Heart left ventricle (tissue), 16 donors: ENCODE results near the gene SYNPO. TPM values are rescaled to one million over a fixed set of nuclear protein-coding genes. Genes with fewer than 3 reads are reported as not detected.

Source experiments
- ATAC-seq, 4 donors: fragments of 200-7000 bp; cut with Tn5 transposase; one replicate each; pipeline ENCODE4 v1.9.1; 2020 to 2022; ENCODE audit warnings: moderate library complexity in 4 of 4, mild to moderate bottlenecking in 3 of 4, moderate number of reproducible peaks in 1 of 4
- DNase-seq, 5 donors: peaks; one replicate each; pipeline ENCODE4 v3.0.0-alpha.2; 2020
- H3K27ac ChIP-seq, 12 donors: fragments of 200-600 bp; sonication (generic) in 4 of 12; one replicate each; pipeline versions ENCODE4 v1.5.0 to v1.8.0; 2016 to 2022; ENCODE audit warnings: mild to moderate bottlenecking in 2 of 12
- H3K27me3 ChIP-seq, 9 donors: fragments of 200-600 bp; sonication (generic) in 2 of 9; one replicate each; pipeline versions ENCODE4 v1.5.1 to v1.8.0; 2016 to 2022; ENCODE audit warnings: mild to moderate bottlenecking in 3 of 9
- H3K36me3 ChIP-seq, 9 donors: fragments of 200-600 bp; sonication (generic) in 2 of 9; one replicate each; pipeline versions ENCODE4 v1.5.0 to v1.8.0; 2018 to 2022; ENCODE audit warnings: mild to moderate bottlenecking in 2 of 9
- H3K4me1 ChIP-seq, 12 donors: fragments of 200-600 bp; sonication (generic) in 4 of 12; one replicate each; pipeline versions ENCODE4 v1.5.0 to v1.8.0; 2016 to 2022; ENCODE audit warnings: mild to moderate bottlenecking in 3 of 12
- H3K4me3 ChIP-seq, 12 donors: fragments of 200-600 bp; sonication (generic) in 4 of 12; one replicate each; pipeline versions ENCODE4 v1.5.0 to v1.8.0; 2017 to 2022; ENCODE audit warnings: mild to moderate bottlenecking in 9 of 12, moderate library complexity in 4 of 12
- H3K9me3 ChIP-seq, 12 donors: fragments of 200-600 bp; sonication (generic) in 4 of 12; one replicate each; pipeline versions ENCODE4 v1.5.0 to v1.8.0; 2016 to 2022; ENCODE audit warnings: mild to moderate bottlenecking in 1 of 12
- CTCF ChIP-seq, 12 donors: fragments of 200-600 bp; sonication (generic) in 4 of 12; IDR thresholded peaks; one replicate each; pipeline versions ENCODE4 v1.5.0 to v1.8.0; 2018 to 2022; ENCODE audit warnings: antibody characterized with exemption in 12 of 12, mild to moderate bottlenecking in 5 of 12
- POLR2A ChIP-seq, 2 donors: fragments of 450-650 bp; IDR thresholded peaks; one replicate each; pipeline ENCODE4 v1.6.1; 2017; ENCODE audit warnings: antibody characterized with exemption in 2 of 2, mild to moderate bottlenecking in 2 of 2, moderate library complexity in 2 of 2
- WGBS, 4 donors: extraction: QIAGEN DNeasy Blood & Tissue Kit in 2 of 4; methylation state at CpG; one replicate each; pipeline versions ENCODE4 v1.1.5 to v1.1.7; 2013 to 2018; 5-methylcytosine and 5-hydroxymethylcytosine counted together
- intact Hi-C, 10 donors: fragments of 100-400 bp; cut with DNase I; formaldehyde crosslinking; loops; one replicate each; pipeline versions ENCODE4 v1.11.1 to v1.14.2; 2022
- polyA plus RNA-seq, 2 donors: library from polyadenylated mRNA; stranded (reverse); fragments of 200-250 nt; gene quantifications; one replicate each; pipeline ENCODE4 v1.2.3, GENCODE V29; 2013
- total RNA-seq, 9 donors: library from RNA; depleted of rRNA in 2 of 9; stranded (reverse); fragments of >200 nt in 2 of 9; fragmentation: NEBNext Ultra II Directional in 3 of 9; extraction: Animal tissue kit (Norgen Biotek cat#: 25700) in 3 of 9; gene quantifications; one replicate each; pipeline versions ENCODE4 v1.1.0 to v1.2.4, GENCODE V29; 2016 to 2023
- donor health status: ischemic (EF 13 %, LVEDD 7.1; RV severe dilation, severe dysfunction).
- donor health status: healthy with polysubstance abuse.
- donor health status: DM: no; HTN: yes; CAD: no.
- donor health status: DM: no; HTN: no; CAD: no.
- donor health status: ischemic (EF 25% LVEDD 6.9; RV normal size, moderate dysfunction).
- donor health status: ischemic (EF 25% LVEDD 5.7; RV mildly dilated, moderate dysfunction).
- donor health status: healthy.
- donor health status: DM: yes; HTN: yes; CAD: no.
- donor health status: ischemic (EF 35%, LVEDD 5.7; RV mildly dilated, moderate dysfunction).
- donor health status: nonischemic (EF 11% LVEDD 7.7; RV severe dilation, severe dysfunction).
- donor health status: DM: yes; HTN: yes; CAD: no.
- donor health status: PGD.
- donor health status: ischemic (EF 29% LVEDD 5.4; RV normal size, mild dysfunction).
- donor health status: nonischemic (EF 23%, LVEDD 6.1; RV moderate dilation, normal function).

Gene SYNPO
- total and polyA plus RNA-seq, 11 donors: 304 to 791 (median 590) TPM

GRCh38 chr5:150670275-150670947 lies 30.0 kb downstream of the SYNPO start:
- TF ChIP-seq CTCF (IDR thresholded peaks at IDR 0.05) (no peak), POLR2A (IDR thresholded peaks at IDR 0.05) (no peak)
- Histone ChIP-seq H3K36me3 (no peaks in the 10 kb centered on the region), H3K4me3 (no peak overlapping the region), H3K4me1 (peaks cover 6 to 48% (median 33%) of the 10 kb centered on the region in 12 donors), H3K27me3 (peaks cover 0 to 10% (median 0%) of the 10 kb centered on the region in 9 donors), H3K27ac (no peak overlapping the region), H3K9me3 (no peaks in the 10 kb centered on the region)
- intact Hi-C loops: loop anchor here in 1 of 10 donors (5.0 kb wide), 1 partner anchor 108 kb away; no protein-coding TSS in a partner anchor
- ATAC-seq (no peak), DNase-seq (no peak)
- 85 to 89% (median 87%) methylated on average over 14 of the region's 14 CpGs for WGBS, 4 donors

DNA sequence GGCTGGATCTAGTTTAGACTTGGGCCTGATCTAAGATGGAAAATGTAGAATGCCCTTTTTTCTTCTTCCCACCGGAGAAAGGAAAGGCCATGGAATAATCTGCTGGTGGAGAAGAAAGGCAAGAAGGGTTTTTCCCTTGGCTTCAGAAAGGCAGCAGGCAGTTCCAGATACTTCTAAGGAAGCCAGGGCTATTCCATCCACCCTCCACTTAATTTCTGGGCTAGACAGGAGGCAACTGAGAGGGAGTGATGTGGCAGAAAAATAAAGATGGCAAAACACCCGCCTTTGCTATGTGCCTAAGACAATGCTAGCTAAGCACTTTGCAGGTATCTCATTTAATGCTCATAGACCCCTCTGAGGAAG lies 30.5 kb downstream of the SYNPO start:
- intact Hi-C loops: loop anchor here in 1 of 10 donors (5.0 kb wide), 1 partner anchor 109 kb away; no protein-coding TSS in a partner anchor
- no peaks in the 10 kb centered on the region for H3K9me3 ChIP-seq
- H3K27me3 ChIP-seq: peaks cover 0 to 10% (median 0%) of the 10 kb centered on the region in 9 donors
- peak overlapping the region in 2 of 12 donors; percentile 53 to 73 for H3K4me3 ChIP-seq
- WGBS, 4 donors: 59 to 71% (median 65%) methylated on average over 2 of the region's 2 CpGs
- no peak for TF ChIP-seq POLR2A (IDR thresholded peaks at IDR 0.05)
- H3K36me3 ChIP-seq: no peaks in the 10 kb centered on the region
- H3K4me1 ChIP-seq: peaks cover 6 to 48% (median 33%) of the 10 kb centered on the region in 12 donors
- no peak for DNase-seq
- H3K27ac ChIP-seq: peak overlapping the region in 3 of 12 donors; percentile 23 to 74 (median 73)
- ATAC-seq: no peak

- Histone ChIP-seq H3K4me1 (peaks cover 6 to 48% (median 33%) of the 10 kb centered on the region in 12 donors), H3K27me3 (peaks cover 0 to 10% (median 0%) of the 10 kb centered on the region in 9 donors), H3K4me3 (peak overlapping the region; percentile 46 to 73 (median 56)), H3K27ac (peak overlapping the region in 8 of 12 donors; percentile 23 to 90 (median 78)), H3K36me3 (no peaks in the 10 kb centered on the region), H3K9me3 (no peaks in the 10 kb centered on the region)
- ATAC-seq (peak in 3 of 4 donors; percentile 4 to 46 (median 12)), DNase-seq (peak in 3 of 5 donors; percentile 23 to 44 (median 39))
- TF ChIP-seq POLR2A (IDR thresholded peaks at IDR 0.05) (no peak), CTCF (IDR thresholded peaks at IDR 0.05) (no peak)
- intact Hi-C loops: loop anchor here in 1 of 10 donors (5.0 kb wide), 1 partner anchor 109 kb away; no protein-coding TSS in a partner anchor
- 6 to 14% (median 9%) methylated on average over 32 to 51 of the region's 51 CpGs for WGBS, 4 donors
Measured at GRCh38 chr5:150671509-150672236, 31.2 kb downstream of the SYNPO start.

DNA sequence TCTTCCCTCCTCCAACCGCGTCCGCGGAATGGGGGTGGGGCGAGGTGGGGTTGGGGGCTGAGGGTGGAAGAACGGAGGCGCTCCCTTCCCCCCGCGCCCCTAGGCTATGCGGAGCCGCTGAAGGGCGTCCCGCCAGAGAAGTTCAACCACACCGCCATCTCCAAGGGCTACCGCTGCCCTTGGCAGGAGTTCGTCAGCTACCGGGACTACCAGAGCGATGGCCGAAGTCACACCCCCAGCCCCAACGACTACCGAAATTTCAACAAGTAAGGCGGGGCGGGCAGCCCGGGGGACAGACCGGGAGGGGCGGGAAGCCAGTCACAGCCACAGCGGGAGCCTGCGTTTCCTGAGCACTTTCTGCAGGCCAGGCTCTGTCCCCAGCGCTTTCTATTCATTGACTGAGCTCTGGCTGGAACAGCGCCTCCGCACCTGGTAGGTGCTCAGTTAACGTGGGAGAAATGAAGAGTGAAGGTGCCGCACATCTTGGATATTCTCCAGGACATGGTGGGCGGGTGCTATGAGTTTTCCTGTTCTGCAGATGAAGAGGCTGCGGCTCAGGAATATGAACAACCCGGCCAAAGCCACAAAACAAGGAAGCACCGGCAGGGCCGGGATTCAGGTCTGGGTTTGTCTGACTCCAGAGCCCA lies 31.9 kb downstream of the SYNPO start:
- peak; percentile 59 to 75 (median 68) for DNase-seq
- Histone ChIP-seq H3K4me3 (peak overlapping the region; percentile 46 to 73 (median 56)), H3K36me3 (no peaks in the 10 kb centered on the region), H3K4me1 (peaks cover 6 to 48% (median 33%) of the 10 kb centered on the region in 12 donors), H3K27ac (peak overlapping the region in 9 of 12 donors; percentile 23 to 90 (median 74)), H3K9me3 (no peaks in the 10 kb centered on the region), H3K27me3 (peaks cover 0 to 10% (median 0%) of the 10 kb centered on the region in 9 donors)
- TF ChIP-seq CTCF (IDR thresholded peaks at IDR 0.05): no peak
- no peak for TF ChIP-seq POLR2A (IDR thresholded peaks at IDR 0.05)
- WGBS, 4 donors: 1 to 9% (median 5%) methylated on average over 21 to 38 of the region's 38 CpGs
- peak; percentile 7 to 73 (median 42) for ATAC-seq
- intact Hi-C loops: loop anchor here in 1 of 10 donors (5.0 kb wide), 1 partner anchor 110 kb away; no protein-coding TSS in a partner anchor
